ENCODE results near the gene DENND2D.
"Not testable (repeated sequence)": the region's sequence is repeated elsewhere in the genome, so short reads cannot be mapped to it uniquely, and the experiment has no call there.

DENND2D gene

GRCh38 chr1:111221633-111222291 is 21.3 kb upstream of the DENND2D start:
- no peak for DNase-seq

DNA sequence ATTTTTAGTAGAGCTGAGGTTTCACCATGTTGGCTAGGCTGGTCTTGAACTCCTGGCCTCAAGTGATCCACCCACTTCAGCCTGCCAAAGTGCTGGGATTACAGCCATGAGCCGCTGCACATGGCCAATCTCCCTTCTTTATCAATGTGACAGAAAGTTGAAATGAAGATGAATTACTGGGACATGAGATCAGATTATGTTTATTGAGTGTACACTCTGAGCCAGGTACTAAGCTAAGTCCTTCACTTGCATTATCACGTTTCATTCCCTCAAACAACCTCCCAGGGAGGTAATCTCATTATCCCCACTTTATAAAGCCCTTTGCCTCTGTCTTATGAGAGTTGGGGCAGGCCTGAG is 20.8 kb upstream of the DENND2D start:
- no peak for DNase-seq

- DNase-seq, result no peak
Measured at GRCh38 chr1:111220302-111220890, 19.9 kb upstream of the DENND2D start.

DNA sequence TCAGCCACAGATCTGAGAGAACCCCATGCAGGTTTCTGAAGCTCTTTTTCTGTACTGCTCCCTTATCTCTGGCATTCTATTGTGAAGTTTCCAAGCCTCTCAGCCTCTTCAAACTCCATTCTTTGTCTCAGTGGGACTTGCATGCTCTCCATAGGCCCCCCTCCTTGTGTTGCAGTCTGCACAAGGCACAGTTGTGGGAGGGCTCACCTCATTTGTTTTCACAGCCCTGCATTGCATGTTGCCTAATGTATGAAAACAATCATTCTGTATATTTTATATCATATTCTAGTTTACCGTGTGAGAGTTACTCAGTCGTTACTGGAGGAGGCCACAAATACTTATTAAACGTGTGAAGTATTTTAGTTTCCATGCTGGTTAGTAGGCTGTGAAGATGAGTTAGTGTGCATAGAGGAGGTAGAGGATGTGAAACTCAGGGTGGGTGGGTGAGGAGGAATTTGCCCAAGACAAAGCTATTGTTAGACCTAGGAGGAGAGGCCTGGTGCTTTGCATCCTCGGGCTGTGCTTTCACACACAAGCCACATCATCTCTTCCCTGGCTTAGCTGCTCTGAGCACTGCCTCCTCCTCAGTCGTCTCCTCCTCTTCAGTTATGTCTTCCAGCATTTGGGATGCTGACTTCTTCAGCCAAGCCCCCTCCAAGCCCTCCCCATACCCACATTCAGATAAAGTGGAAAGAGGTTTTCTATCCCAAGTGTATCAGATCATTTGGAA is 19.3 kb upstream of the DENND2D start:
- no peak for DNase-seq

DNA sequence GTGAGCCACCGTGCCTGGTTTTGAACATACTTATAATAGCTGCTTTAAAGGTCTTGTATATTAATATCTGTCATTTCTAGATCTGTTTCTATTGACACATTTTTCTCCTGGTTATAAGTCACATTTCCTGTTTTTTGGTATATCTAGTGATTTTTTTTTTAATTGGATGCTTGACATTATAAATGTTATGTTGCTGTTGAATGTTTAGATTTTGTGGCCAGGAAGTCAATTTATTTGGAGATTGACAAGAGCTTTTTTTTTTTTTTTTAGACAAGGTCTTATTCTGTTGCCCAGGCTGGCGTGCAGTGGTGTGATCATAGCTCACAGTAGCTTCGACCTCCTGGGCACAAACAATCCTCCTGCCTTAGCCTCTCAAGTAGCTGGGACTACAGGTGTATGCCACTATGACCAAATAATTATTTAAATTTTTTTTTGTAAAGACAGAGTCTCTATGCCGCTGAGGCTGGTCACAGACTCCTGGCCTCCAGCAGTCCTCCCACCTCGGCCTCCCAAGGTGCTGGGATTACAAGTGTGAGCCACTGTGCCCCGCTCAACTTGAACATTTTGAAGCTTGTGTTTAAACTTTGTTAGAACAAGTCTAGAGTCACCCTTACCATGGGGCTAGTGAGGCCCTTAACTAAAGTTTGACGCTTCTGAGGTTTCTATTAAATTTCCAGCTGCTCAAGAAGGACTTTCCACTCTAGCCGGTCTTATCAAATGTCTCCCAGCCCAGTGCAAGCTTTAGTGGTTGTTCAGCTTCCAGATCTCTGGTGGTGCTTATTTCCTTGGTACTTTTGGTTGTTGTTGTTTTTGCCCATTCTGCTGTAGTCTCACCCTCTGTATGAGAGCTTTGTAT is 18.5 kb upstream of the DENND2D start:
- DNase-seq, result no peak

DNA sequence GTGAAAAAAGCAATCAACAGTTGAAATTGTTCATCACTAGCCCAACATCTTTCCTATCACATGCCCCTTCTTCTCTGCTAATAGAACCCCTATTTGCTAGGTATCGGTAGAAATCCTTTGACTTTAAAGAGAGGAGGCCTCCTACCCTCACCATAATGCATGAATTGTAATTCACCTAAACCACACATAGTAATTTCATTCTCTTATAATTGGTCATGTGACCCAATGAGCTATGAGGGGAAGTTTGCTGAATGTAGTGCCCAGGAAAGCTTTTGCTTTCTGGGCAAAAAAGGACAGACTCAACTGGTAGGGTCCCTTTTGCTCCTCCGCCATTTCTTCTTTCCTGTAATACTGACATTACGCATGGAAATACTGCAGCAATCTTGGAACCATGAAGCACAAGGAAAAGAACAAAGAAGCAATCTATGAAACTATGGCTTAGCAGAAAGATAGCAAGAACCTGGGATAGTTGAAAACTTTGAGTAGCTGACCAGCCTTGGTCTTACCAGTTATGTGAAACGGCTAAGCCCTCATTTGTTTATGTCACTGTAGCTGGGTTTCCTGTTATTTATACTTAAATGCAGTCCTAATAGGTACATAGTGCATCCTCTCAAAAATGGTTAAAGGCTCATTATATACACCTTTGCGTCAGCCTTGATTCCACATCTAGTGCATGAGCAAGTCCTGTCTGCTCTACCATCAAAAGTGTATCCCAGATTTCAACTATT is 16.9 kb upstream of the DENND2D start:
- DNase-seq, result no peak

- no peak for DNase-seq
Measured at GRCh38 chr1:111216751-111217150, 16.3 kb upstream of the DENND2D start.

- DNase-seq, result not testable (repeated sequence)
Measured at GRCh38 chr1:111215285-111215684, 14.8 kb upstream of the DENND2D start.

- DNase-seq, result no peak
Measured at GRCh38 chr1:111214884-111215283, 14.4 kb upstream of the DENND2D start.

GRCh38 chr1:111214074-111214801 is 13.8 kb upstream of the DENND2D start:
- no peak for DNase-seq

- DNase-seq, result no peak
Measured at GRCh38 chr1:111213412-111213811, 13.0 kb upstream of the DENND2D start.

DNA sequence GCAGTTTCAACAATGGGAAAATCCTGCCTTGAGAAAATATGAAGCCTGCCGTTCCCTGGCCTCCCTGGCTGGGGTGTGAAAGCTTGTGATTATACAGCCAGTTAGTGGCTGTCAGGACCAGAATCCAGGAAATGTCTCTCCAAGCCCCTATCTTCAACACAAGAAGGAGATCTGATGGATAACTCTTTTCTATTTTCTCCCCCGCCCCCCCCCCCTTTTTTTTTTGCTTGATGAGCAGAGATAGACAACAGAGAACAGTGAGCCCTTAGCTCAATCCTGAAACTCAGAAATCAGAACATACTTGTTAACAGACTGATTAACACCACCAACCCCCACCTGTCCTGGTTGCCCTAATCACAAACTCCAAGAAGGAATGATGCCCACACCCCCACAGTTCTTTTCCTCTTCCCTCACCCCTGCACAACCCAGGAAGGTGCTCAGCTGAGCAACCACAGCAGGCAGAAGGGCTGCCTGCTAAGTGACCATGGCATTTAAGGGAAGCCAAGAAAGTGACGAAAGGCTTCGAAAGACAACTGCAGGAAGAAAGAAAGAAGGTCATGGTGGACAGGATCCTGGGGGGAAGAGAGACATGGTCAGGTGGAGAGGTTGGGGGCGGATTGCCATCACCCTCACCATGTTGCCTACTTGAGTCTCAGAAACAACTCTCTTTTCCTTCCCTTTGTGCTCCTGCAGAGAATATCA is 12.3 kb upstream of the DENND2D start:
- DNase-seq, result no peak

DNA sequence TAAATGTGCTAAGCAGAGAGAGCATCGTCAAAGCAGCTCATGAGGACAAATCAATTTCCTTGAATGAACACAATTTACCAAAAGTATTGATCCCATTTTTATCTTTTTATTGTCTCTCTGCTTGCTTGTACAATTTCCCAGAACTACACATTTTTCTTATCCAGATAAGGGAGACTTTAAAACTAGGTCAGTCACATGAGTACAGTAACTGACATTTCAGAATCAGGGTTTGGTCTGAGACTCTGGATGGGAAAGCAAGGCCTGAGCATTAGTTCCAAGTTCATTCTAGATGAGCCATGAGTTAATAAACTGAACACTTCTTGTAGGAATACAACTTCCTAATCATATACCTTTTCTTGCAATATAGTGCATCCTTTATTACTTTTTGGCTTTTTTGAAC is 11.5 kb upstream of the DENND2D start:
- no peak for DNase-seq

DNA sequence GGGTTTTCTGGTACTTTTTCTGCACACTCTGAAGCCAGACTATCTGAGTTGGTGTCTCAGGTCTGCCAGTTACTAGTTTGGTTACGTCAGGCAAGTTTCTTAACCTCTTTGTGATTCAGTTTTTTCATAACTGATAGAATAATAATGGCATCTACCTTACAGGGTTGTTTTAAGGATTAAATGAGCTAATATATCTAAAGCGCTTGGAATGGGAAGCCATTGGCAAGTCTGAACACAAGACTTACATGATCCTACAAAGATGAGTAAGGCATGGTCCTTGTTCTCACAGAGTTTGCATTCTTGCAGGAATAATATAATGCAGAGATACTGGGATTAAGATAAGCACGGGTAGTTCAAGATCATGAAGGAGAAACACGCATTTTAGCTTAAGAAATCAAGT is 9.2 kb upstream of the DENND2D start:
- no peak for DNase-seq

DNA sequence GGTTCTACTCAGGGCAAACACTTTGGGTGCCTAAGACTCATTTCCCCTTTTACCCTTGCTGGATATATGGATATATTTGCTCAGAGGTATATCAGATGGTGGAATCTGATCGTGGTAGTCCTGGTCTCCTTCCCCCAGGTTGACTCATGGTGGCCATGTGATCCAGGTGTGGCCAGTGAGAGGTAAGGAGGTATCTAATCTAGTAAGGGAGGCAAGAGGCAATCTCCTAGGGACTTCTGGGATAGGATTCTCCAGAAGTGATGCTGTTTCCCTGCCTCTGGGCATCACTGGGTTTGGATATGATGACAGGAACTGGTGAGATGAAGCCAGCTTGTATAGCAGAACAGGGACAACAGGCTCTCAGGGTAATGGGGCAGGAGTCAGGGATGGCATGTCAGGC is 8.5 kb upstream of the DENND2D start:
- no peak for DNase-seq

GRCh38 chr1:111205714-111206050 is 5.2 kb upstream of the DENND2D start:
- DNase-seq, result no peak

DNA sequence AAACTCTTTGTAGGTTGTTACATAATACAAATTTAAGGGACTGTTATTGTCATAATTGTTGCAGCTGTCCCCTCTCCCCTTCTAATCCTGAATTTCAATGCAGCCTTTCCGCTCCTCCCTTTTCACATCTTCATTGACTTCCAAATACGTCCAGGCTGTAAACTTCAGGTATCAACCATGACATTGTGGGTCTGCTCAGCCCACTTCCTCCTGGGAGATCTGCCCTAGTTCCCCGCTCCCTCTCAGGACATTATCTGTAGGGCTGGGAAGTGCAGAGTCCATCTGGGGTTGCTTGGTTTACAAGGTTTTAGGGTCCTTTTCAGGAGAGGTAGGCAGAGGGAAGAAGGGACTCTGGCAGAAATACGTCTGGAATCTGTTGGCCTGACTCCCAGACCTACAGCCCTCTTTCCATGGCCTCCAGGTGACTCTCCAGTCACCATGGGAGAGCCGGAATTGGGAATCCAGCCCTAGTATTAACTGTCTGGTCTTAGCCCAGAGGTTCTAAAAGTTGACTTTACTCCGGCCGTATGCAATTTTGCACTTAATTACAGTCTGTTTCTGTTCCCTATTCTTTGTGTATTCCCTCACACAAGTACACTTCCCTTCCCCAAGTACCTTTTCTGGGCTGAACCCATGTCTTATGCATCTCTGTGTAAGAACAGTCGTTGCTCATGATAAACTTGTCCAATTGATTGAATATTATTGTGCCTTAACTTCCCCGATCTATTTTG is 4.7 kb upstream of the DENND2D start:
- no peak for DNase-seq

DNA sequence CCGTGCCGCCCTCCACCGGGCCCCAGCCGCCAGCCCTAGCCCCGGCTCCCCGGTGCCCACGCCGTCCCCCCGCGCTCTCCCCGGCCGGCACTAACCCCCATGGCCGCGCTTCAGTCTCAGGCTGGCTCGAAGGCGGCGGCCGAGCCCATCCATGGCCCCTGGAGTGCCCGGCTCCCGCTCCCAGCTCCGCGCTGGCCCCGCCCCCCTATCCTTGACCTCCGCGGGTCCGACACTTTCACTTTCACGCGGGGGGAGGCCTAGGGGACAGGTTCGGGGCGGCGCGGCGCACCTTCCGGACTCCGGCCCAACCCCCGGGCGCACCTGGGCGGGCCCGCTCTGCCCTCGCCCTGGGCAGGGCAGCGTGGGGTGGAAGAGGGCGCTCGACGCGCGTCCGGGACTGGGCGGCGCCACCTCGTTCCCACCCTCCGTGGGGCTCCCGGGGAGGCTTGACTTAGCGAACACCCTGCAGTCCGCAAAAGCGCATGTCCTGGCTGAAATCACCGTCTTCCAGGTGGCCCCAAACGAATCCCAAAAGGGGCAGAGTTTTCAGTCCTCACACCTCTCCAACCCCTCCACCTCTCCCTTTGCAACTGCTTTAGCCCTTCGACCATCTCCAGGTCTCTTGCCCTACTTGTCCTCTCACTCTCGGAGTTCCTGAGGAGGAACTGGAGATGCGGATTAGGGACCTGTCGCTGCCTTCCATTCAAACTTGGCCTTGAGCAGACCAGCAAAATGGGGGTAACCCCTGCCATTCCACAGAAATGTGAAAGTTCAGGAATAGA is 3.9 kb upstream of the DENND2D start:
- DNase-seq, result no peak

GRCh38 chr1:111203681-111204200 is 3.3 kb upstream of the DENND2D start:
- DNase-seq, result no peak
